ENCODE results near the gene PLA2G15.

- peak; percentile 91 for TF ChIP-seq CTCF (IDR thresholded peaks at IDR 0.05)
- no peak for TF ChIP-seq ZBTB33 (IDR thresholded peaks at IDR 0.05; ENCODE audit: borderline replicate concordance, low read depth)
- no peak for TF ChIP-seq YY1 (IDR thresholded peaks at IDR 0.05; ENCODE audit: low read depth)
- no peak for TF ChIP-seq POLR2AphosphoS5 (IDR thresholded peaks at IDR 0.05; ENCODE audit: low read depth, low read length)
- no peak for TF ChIP-seq USF2 (IDR thresholded peaks at IDR 0.05; ENCODE audit: borderline replicate concordance, low read depth, low read length)
- TF ChIP-seq MAX (IDR thresholded peaks at IDR 0.05; ENCODE audit: low read depth) = no peak
- TF ChIP-seq GABPA (IDR thresholded peaks at IDR 0.05; ENCODE audit: low read depth) = no peak
- no peak for TF ChIP-seq EP300 (IDR thresholded peaks at IDR 0.05; ENCODE audit: borderline replicate concordance in 1 of 2, low read depth in 1 of 2, low read length in 1 of 2)
Observed at GRCh38 chr16:68229431-68230175, 15.6 kb upstream of the PLA2G15 start.
